ELR (cell line): ENCODE results near the gene MED13L.
"Not testable (repeated sequence)": the region's sequence is repeated elsewhere in the genome, so short reads cannot be mapped to it uniquely, and the experiment has no call there.

Source experiments
- DNase-seq: peaks from one replicate; pipeline ENCODE4 v3.0.0-alpha.2; 2015; ENCODE audit warnings: low read depth

Gene MED13L

DNA sequence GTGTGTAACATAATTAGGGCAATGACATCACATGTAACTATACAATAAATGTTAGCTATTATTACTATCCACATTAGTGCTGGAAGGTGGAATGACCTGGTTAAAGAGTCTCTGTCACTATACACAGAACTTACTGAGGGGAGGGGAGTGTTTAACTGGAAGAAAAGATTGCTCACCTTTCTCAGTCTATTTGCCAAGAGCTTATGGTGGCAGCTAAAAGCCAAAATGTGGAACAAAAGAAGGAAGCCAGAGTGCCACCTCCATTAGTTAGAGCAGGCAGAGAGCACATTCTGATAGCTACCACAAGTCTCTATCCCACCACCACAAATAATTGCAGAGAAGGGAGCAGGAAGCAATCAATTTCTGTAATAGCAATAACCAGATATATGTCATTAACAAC is 124.4 kb downstream of the MED13L start:
- no peak for DNase-seq

DNA sequence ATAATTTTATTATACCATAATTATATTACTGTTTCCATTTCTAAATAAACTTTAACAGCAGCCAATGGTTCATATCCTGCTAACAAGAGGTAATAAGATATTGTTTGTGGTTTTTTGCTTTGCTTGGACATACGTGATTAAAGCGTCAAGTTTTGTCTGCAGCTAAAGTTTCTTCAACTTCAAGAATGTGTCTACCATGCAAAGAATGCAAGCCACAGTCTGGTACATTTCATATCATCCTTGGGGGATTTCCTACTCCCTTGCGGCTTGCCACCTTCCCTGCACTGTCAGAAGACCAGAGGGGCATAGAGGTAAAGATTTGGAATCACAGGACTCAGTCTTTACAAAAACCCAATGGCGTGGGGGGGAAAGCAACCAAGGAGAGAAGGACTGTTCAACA is 125.2 kb downstream of the MED13L start:
- DNase-seq = peak; percentile 83

DNA sequence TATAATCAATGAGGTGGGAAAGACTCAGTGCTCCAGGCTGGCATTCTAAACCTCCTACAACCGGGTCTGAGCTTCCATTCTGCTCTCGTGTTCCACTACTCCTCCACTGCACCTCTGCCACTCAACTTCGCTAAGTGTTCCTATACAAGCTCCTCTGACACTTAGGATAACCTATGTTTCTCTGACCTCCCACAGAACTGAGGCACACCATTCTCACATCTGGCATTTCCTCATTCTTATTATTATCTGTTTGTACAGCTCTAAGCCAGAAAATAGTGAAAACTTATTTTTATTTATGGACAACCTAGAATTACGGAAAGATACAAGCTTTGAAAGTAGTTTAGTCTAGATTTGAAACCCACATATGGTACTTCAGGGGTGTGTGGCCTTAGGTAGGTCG is 127.0 kb downstream of the MED13L start:
- no peak for DNase-seq

DNA sequence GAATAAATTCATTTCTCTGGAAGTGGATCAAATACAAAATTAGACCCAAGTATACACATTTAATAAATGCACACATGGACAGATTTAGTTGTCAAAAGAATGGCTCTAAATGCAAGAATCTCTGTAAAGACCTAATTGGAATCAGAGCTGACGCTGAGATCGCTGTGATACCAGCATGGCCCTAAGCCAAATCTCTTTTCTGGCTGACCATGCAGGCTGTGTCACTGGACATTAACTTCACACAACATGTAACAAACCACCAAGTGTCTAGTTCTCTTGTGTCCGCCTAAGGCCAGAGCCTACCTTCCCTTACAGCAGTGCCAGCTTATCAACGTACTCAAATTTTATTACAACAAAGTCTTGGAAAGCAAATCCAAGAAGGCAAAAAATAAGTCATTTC is 127.5 kb downstream of the MED13L start:
- no peak for DNase-seq

GRCh38 chr12:116148844-116149243 is 128.6 kb downstream of the MED13L start:
- DNase-seq = no peak

- no peak for DNase-seq
Measured at GRCh38 chr12:116146386-116146785, 131.1 kb downstream of the MED13L start.

- no peak for DNase-seq
Measured at GRCh38 chr12:116145451-116145850, 132.0 kb downstream of the MED13L start.

DNA sequence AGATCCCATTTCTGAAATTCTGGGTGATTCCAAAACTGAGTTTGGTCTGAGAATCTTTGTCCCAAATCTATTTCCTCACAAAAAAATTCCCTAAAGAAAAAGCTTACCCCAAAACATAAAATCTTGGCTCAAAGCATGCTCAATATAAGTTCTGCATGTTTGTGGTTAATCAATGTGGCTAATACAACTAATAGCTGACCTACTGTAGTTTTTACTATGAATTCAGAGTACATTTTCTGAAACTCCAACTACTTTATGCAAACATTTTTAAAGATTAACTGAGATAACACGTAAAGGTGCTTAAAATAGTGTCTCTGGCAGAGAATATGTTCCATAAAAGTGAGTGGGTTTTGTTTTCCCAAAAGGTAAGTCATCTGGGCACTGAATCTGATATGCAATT is 133.1 kb downstream of the MED13L start:
- no peak for DNase-seq

- DNase-seq = peak; percentile 67
Measured at GRCh38 chr12:116143909-116144308, 133.6 kb downstream of the MED13L start.

DNA sequence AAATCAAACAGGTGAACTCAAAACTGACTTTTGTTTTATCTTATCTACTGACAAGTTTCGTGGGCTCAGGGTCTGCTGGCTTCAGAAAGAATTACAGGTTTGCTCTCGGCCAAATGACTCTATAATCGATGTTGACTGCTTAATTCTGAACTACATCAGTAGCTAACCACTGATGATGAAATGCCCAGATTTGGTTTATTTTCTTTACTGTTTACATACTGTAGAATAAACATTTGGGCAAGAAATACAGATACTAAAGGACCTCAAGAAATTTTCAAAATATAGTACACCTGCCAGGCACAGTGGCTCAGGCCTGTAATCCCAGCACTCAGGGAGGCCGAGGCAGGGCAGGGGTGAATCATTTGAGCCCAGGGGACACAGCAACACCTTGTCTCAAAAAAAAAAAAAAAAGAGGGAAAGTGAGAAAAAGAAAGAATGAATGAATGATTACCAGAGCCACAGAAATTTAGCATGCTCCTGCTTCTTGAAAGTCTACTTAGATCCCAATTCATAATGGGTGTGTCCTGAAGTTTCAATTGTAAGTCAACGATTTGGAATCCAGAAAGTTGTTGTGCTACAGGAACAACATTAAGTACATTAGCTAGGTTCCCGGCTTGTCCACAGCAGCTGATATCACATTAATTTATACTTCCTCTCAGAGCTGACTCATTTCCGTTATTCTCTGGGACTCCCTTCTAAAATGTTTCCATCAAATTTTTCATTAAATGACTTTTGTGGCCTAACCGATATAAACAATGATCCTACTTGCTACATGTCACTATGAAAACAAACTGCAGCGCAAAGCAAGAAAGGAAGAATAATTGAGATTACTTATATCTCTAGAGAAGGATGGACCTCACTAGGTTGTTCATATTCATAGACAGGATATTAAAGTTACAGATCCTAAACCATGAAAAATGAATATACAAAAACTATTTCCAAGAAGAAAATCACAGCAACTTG is 134.3 kb downstream of the MED13L start:
- peak; percentile 94 for DNase-seq

DNA sequence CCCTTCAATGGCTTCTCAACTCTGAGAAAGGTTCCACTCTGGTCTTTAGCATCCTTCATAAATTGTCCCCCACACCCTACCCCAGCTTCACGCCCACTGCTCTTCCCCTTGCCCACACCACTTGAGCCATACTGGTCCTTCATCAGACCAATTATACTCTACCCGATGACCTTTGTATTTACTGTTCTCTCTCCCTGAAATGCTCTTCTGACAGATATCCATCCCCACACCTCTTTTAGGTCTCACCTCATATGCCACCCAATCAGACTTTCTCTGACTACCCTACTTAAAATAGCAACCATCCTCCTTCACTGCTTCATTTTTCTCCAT is 135.7 kb downstream of the MED13L start:
- no peak for DNase-seq

DNA sequence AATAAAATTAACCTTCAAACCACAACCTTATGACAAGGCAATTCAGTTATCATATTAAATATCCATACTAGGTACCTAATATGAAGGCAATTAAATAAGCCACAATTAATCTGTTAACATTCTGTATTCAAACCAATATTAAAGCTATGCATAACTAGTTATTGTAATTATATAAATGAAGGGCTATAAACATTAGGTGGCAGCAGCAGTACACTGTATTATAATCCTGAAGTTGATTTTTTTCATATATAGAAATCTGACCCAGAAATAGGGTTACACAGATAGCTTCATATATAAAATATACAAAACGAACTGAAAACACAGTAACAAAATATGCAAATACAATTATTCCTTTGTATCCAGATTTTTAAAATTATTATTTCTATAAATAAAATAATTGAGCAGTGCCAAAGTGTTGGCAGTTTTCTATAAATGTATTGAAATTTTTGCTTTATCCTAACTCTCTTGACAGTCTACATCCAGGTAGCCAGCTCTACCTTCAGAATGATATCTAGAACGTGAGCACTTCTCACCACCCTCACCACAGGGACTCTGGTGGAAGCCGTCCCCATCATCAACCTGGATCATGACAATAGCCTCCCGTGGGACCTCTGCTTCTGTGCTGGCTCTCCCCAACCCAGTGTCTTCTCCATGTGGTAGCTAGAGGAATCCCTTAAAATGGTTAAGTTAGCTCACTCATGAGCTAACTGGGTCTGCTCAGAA is 136.2 kb downstream of the MED13L start:
- DNase-seq = peak; percentile 39

GRCh38 chr12:116140529-116140928 is 137.0 kb downstream of the MED13L start:
- DNase-seq = no peak

GRCh38 chr12:116138781-116139180 is 138.7 kb downstream of the MED13L start:
- peak; percentile 50 for DNase-seq

DNA sequence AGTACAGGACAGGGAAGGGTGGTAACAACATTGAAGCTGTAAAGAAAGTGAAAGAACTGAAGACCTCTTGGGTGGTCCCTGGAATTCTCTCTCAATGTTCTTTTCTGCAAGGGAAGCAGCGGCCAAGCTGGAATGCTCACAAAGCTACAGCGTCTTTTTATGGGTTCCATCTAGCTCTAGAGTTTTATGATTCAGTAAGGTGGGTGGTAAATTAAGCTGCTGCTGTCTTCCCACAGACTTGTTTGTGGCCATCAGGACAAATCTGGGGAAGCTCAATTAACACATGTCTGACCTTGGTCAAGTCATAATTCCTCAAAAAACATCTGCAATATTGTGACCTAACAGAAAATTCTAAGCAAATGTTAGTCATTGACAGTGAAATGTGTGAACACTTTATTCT is 139.1 kb downstream of the MED13L start:
- DNase-seq = peak; percentile 19

- no peak for DNase-seq
Measured at GRCh38 chr12:116137318-116137717, 140.2 kb downstream of the MED13L start.

DNA sequence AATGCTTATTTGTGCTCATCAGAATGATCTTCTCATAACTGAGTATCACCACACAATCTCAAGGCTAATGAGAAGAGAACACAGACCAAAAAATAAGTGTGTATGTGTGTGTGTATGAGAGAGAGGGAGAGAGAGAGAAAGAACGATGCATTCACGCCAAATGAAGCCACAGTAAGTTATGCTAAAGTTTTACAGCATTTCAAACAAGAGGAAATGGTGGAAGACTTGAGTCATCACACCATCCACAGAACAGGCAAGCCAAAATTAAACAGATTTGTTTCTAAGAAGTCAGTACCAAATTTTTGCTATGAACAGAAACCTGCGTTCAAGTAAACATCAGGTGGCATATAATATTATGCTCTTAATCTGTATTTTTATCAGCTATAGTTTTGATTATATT is 141.2 kb downstream of the MED13L start:
- DNase-seq = peak; percentile 79

DNA sequence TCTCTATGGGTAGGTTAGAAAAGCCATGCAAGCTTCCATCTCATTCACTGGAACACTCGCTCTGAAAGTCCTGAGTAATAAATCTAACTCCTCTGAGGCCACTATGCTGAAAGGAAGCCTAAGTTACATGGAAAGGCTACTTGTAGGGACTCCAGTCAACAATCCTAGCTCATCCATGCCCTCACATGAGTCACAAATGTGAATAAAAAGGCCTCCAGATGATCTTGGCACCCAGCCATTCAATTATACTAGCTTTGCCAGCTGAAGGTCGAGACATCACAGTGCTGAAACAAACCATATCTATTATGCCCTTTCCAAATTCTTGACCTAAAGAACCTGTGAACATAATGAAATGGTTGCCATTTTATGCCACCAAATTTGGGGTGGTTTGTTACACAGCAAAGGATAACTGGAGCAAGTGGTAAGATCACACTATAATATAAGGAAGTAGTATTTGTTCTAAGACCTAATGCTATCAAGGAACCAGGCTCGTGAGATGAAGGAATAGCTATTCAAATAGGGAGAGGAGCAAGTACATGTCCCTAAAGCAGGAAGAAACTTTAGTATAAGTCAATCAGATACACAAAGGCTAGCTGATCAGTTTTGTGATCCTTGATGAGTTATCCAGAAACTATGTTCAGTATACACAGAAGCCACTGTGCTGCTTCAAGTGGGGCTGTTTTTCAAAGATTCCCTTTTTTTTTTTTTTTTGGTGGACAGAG is 142.1 kb downstream of the MED13L start:
- DNase-seq = peak; percentile 89

DNA sequence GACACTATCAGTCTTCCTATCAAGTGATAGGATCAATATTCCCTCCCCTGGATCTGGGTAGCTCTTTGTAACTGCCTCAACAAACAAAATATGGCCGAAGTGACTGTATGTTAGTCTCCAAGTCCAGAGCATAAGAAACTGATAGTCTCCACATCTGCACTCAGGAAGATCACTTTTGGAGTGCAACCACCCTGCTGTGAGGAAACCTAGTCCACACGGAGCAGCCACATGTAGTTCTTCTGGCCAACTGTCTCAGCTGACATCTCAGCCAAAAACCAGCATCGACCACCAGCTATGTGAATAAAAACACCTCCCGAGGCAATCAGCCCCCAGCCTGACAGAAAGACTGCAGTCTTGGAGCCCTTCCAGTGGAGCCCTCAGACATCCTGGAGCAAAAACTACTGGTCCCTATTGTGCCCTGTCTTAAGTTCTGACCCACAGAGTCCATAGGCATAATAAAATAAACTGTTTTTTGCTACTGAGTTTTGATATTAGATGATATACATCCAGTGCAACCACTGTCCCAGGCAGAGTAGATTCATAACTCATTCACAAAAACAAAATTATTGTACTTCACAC is 143.8 kb downstream of the MED13L start:
- DNase-seq = no peak

DNA sequence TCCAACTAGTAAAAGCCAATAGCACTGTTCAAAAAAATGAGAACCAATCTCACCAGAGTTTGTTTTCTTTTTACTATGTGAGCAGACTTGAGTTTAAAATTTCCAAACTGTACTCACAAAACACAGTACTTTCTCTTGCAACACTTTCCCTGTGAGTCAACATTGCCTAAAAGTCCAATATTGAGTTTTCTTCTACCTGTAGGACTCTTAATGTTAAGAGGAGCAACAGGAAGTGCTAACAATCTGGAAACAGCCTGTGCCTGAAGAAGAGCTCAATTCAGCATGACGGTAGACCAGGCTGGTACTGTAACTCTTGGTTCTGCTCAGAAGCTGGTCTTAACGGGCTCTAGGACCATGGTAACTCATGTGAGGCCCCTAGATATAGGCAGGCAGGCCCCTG is 144.3 kb downstream of the MED13L start:
- DNase-seq = no peak

GRCh38 chr12:116131987-116132386 is 145.5 kb downstream of the MED13L start:
- DNase-seq = not testable (repeated sequence)

DNA sequence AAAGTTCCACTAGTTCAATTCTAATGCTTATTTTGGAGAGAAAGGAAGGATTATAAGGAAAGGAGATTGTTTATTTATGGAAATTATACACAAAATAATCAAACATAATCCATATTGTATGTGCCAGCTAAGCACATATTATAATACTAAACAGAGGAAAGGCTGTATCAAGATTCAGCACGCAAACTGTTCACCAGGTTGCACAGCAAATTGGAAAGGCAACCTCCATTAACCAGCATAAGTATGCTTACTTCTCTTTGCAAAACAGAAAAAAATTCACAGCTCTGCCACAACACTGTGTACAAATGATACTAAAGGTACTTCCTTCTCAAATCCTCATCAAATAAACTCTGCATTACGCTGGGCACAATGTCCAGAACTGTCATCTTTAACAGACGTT is 146.3 kb downstream of the MED13L start:
- no peak for DNase-seq
